ENCODE results near the gene HS6ST2.

The HS6ST2 gene

DNA sequence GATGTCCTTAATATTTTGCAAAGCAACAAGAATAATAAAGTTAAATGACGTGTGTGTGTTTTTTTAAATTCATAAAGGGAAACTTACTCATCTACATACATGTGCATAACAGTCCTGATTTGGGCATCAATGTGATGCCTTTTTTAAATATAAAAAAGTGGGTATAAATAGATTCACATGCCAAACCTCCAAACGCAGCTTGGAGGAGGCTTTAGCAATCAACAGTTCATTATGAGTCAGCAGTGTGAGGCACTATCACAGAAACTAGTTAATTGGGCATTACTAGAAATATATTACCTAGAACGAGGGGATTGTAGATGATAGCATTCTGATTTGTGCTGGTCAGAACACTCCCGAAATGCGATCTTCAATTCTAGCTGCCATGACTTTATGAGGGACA, 115.1 kb downstream of the HS6ST2 start:
- DNase-seq (ENCODE audit: low read depth in 2 of 2), result no peak

DNA sequence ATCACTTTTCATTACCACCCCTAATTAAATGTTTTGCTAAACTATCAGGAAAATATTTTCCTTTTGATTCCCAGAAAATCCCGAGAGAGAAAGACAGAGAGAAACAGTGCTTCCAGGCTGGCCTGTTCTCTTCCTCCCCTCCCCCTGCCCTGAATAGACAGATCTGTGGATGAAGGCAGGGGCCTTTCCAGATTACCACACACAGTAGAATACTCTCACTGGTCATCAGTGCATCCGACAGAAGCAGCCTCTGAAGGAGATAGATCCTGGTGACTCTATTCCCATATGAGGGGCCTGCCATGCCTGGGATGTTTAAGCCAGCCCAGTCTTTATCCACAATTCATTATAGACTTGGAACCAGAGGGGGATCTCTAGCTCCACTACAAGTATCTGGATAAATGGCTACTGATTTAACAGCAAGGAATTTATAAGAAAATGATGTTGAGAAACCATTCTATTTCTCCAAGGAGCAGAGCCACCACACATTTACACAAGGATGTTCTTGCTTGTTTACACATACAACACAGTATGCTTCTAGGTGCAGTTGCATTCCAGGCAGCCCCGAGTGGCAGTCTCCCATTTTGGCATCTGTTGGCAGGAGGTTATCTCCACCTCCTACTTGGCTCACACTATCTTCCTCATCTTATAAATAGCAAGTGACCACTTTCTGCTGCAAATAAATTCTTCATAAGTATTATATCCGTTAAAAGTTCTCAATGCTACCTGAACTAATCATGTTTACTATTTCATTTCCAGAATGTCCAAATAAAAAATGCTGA, 115.8 kb downstream of the HS6ST2 start:
- DNase-seq (ENCODE audit: low read depth in 2 of 2), result no peak

DNA sequence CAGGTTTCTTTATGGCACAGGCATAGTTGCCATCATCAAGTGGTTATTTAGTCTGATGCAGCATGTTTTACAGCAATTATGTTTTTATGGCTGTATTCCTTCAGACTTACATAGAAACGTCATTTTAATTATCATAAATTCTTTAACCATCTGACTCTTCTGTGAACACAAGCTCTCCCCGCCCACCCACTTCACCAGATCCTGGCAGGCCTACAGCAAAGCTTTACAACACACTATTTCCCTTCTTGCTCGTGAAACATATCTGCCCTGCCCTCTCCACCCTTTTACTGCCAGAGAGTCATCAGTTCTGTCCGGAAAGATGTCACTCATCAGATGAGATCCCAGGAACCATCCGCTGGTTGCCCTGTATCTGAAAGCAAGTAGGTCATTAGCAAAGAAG, 120.5 kb downstream of the HS6ST2 start:
- DNase-seq (ENCODE audit: low read depth in 2 of 2), result no peak

DNA sequence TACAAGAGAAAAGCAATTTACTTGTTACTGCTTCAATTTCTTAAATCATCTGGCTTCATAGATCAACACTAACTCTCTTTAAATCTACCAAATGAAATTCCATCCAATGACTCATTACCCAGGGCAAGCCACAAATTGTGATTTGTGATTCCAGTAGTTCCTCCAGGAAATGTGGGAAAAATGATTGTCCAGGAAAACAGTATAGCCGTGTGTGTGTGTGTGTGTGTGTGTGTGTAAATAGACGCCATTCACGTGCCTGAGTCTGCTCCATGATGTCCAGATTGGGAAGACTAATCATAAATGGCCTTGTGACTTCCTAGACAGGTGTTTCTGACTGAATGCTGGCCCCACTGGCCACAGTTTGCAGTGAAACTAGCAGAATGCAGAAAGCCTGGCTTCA, 121.3 kb downstream of the HS6ST2 start:
- no peak for DNase-seq (ENCODE audit: low read depth in 2 of 2)

DNA sequence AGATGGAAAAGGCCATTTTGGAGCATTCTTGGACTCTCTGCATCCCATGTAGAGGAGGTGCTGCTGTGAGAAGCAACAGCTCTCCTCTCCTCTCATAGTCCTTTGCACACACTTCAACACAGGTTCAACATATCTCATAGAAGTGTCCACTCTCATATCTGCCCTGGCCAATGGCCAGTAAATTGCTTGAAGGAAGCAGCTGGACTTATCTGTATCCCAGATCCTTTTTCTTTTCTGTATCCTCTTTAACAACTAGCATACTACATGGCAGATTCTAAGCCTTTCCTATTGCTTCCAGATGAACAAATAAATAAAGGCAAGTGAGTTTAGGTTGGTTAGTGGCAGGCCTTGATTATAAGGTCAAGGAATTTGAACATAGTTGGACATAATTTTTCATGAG, 122.0 kb downstream of the HS6ST2 start:
- no peak for DNase-seq (ENCODE audit: low read depth in 2 of 2)

DNA sequence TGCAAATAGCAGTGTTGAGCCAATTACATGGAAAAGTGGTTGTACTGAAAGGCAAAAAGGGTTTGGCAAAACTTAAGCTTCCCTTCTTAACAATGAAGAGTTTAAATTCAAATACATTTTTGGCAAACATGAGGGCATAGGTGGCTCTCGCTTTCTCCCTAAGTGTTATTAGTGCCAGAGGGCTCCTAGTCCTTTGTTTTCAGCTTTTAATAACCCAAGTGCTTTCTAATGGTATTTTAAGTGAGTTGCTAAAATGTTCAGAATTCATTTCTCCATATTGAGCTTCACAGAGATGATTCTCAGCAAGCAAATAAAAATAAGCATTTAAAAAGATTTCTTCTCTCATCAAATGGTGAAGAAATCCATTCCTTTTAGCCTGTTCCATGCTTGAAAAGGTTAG, 123.7 kb downstream of the HS6ST2 start:
- no peak for DNase-seq (ENCODE audit: low read depth in 2 of 2)

DNA sequence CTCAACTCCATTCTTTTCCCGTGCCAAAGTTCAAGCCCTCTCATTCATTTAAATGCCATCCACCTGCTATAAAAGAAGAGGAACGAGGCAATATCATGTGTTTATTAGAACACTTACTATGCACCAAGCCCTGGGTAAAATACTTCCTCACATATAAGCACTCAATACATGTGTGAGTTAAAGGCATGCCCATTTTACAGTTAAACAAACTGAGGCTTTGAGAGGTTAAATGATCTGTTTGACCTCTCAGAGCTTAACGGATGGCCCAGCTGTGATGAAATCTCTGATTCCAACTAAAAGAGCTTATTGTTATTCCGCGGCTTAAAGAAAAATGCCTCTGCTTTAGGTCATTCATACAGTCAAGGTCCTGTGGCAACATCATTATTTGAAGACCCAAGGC, 124.3 kb downstream of the HS6ST2 start:
- no peak for DNase-seq (ENCODE audit: low read depth in 2 of 2)

DNA sequence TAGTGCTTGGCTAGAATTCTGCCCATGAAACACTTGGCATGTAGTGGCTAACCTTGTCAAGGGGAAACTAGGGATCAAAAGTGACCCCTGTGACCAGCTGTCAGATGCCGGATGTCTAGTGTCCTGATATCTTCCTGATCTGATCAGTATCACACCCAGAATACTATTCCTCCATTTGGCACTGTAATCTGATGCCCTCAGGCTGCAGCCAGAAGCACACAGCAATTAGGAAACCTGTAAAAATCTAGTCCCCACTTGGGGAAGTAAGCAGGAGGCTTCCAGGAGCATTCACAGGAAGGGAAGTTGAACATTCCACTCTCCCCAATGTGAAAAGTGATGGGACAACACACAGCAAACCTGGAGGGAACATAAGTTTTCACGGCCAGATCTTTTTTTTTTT, 125.1 kb downstream of the HS6ST2 start:
- no peak for DNase-seq (ENCODE audit: low read depth in 2 of 2)

DNA sequence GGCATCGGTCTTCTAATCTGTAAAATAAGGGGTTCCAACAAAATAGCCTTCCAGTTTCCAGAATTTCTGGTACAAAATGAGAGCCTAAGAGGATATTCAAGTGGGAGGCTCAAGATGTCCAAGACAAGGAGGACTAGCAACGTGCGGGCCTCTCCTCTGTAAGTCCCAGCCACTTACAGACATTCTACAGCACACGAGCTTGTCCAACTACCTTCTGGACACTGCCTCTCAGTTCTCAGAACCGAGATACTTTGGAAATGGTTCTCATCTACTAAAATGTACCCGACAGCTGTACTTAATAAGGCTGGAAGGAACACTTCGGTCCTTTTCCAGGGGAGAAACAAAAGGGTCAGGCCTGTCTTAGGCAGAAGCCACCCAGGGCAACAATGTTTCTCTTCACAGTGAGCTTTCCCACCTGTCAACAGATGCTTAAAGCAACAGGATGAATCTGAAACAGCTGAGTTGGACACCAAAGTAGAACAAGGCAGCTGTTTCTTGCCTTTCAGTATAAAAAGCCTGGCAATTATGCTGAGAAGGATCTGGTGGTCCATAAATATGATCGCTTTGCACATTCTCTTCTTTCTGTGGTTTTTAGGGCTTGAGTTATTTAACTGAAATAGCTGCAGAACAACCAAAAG, 127.0 kb downstream of the HS6ST2 start:
- no peak for DNase-seq (ENCODE audit: low read depth in 2 of 2)

DNA sequence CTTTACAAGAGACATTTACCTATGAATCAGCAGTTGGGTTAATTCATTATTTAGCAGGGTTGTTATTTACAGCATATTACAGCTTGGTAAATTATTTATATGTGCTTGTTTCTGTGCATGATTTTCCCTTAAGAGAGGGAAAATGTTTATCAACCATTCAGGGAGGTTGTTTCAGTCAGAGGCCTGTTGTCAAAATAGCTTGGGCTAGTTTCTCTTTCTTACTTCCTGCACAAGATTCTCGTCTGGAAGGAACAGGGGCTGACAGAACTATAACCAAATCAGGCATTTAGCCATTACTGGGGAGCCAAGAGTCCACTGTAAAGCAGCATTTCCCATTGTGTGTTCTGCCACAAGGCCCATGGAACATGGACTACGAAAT, 135.8 kb downstream of the HS6ST2 start:
- no peak for DNase-seq (ENCODE audit: low read depth in 2 of 2)

DNA sequence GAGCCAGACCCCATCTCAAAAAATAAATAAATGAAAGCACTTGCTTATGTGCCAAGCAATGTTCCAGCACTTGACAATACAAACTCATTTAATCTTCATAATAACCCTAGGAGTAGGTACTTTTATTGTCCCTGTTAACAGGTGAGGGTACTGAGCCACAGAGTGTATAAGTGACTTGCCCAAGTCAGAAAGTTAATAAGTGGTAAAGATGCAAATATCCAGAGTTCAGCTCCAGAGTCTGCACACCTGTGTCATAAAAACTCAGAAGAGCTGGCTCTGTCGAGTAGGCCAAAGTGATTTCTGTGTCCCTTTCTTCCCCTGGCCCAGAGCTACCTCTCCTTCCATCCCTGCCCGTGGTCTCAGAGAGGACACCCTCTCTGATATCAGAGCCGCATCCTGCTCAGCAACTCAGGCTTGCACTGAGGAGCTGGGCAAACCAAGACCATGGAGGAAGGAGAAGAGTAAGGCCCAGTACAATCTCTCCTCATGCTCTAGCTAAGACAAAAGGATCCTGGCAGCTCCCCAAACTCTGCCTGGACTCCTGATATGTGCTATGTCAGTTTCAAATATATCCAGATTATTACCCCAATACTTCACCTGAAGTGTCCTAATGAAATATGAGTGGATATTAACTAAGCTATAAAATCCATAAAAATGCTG, 136.3 kb downstream of the HS6ST2 start:
- DNase-seq (ENCODE audit: low read depth in 2 of 2), result no peak

DNA sequence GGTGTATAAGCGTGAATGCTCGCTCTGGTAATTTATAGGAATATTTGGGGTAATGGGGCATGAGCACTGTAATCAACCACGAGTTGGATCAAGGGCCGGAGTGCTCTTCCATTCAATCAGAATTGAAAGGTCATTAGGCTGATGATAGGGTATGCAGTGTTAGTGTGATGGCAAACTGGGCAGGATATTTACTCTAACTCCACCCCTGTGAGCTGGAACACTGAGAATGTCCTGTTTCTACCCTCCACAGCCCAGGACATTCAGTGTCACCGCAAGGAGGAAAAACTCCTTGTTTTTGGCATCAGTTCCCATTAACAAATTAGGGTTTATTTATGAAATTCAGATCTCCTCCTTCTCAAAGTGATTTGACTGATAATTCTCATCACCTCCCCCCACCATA, 137.8 kb downstream of the HS6ST2 start:
- no peak for DNase-seq (ENCODE audit: low read depth in 2 of 2)

DNA sequence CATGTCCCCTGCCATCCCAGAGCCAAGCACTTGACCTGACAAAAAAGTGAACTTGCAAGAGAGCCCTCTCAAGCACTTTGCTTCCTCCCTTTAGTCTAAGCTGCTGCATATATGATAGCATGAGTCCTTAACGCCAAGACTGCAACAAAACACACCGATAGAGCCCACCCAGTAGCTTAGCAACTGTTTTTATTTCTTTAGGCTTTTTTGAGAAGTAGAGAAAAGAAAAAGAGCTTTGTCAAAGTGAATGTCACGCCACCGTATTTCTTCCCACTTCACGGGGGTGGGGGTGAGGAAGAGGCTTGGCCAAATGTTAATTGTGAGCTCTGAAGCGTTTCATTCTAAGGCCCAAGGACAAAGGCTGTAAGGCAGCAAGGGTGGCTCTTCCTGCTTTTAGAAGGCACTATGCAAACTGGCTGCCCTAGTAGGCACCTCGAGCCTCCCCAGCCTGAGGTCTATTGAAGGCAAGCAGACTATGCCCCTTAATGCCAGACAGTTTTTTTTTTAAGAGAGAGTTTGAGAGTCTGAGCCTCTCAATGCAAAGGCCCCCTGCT, 138.6 kb downstream of the HS6ST2 start:
- no peak for DNase-seq (ENCODE audit: low read depth in 2 of 2)

DNA sequence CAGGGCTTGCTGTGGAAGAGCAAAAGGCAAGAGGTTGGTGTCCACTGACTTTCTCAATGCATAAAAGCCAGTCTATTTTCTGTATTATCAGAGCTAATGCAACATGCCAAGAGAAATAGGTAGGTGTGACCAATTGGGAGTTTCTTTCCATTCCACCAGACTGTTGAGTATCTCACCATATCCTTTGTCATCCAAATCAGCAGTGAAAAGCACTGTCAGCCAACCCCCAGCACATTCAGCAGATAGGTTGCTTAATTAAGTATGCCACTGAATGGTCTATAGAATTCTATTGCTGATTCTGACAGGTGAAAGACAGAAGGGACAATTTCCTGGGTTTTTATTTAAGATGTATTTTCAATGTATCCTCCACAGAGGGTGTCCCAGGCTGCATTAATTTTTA, 139.8 kb downstream of the HS6ST2 start:
- DNase-seq (ENCODE audit: low read depth in 2 of 2), result no peak

DNA sequence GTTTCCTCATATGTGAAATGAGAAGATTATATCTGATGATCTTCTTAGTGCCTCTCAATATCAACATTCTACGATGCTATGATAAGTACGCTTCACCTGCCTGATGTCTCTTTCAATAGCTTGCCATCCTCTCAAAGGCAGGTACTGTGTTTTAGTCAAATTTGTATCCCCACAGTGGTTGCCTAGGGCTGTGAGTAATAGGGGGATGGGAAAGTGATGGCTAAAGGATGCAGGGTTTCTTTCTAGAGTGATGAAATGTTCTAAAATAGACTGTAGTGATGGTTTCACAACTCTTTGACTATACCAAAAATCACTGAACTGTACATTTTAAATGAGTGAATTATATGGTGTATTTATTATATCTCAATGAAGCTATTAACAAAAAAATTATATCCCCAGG, 142.8 kb downstream of the HS6ST2 start:
- no peak for DNase-seq (ENCODE audit: low read depth in 2 of 2)

DNA sequence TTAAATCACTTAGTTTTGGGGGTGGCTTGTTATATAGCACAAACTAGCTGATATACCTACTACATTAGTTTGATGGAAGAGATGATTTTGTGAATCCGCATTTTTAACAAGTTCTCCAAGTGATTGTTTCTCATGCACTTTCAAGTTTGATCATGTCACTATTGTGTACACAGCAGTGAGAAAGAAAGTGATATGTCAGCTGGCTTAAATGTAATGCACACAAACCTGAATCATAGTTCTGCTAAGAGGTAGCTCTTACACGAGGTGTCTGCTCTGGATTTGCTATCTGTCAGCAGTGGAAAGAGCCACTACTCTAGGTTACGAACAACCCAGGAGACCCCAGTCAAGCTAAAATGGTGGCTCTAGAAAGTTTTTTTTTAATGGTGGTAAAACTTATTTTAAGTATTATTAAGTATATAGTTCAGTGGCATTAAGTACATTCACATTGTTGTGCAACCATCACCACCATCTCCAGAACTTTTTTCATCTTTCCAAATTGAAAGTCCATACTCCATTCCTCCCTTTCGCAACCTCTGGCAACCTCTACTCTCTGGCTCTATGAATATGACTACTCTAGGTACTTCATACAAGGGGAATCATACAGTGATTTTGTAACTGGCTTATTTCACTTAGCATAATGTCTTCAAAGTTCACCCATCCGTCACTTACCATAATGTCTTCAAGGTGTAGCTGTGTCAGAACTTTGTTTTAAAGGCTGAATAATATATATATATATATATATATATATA, 147.3 kb downstream of the HS6ST2 start:
- no peak for DNase-seq (ENCODE audit: low read depth in 2 of 2)

DNA sequence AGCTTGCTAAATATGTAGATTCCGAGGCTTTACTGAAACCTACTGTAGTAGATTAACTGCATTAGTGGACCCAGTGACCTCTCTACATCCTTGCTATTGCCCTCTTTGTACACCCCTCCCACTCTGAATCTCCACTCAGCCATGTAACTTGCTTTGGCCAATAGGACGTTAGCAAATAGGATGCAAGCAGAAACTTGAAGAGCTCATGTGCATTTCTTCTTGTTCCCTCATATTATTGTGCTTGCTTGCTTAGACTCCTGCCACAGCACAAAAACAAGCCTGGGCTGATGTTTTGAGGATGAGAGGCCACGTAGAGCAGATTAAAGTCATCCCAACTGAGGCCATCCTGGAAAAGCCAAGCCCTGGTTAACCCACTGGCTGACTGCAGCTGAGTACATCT, 147.9 kb downstream of the HS6ST2 start:
- DNase-seq (ENCODE audit: low read depth in 2 of 2), result no peak

DNA sequence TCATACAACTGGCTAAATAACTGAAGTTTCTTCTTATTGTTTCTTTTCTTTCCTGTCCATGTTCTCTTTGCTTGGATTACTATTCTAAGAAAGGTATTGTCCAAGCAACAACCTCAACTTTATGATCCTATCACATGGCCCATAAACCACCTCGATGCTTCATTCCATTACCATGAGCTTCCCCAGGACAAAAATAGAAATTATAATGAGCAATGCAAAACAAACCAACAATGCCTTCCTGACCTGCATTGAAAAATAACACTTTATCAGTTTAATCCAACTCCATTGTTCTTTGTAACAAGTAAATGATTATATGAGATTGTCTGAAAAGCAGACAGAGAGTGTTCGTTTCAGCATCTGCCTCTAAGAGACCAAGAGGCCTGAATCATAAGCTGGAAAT, 148.8 kb downstream of the HS6ST2 start:
- no peak for DNase-seq (ENCODE audit: low read depth in 2 of 2)

DNA sequence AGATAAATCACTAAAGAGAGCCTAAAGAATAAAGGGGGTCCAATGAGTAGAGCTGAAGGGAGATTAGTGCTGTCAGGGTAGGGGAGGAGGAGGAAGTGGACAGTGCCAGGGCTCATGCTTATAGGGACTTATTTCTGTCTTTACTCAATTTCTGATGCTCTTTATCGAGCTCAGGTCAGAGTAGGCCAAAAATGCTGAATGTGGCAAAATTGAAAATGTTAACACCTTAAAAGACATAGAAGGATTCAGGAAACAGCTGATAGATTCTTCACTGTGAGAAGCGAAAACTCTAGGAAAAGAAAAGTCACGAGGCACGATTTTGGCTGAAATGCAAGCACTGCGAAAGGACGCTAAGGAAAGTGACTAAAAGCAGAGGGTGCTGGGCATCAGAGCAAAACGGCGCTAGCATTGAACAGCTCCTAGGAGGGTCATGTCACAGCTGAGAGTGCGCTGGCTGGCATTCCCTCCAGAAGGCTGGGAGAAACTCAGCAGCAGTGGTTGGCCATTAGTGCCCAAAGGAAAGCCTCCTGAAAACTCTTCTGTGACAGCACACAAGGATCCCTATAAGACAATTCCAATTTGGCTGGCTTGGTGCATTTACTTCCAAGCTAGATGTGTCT, 150.9 kb downstream of the HS6ST2 start:
- no peak for DNase-seq (ENCODE audit: low read depth in 2 of 2)

DNA sequence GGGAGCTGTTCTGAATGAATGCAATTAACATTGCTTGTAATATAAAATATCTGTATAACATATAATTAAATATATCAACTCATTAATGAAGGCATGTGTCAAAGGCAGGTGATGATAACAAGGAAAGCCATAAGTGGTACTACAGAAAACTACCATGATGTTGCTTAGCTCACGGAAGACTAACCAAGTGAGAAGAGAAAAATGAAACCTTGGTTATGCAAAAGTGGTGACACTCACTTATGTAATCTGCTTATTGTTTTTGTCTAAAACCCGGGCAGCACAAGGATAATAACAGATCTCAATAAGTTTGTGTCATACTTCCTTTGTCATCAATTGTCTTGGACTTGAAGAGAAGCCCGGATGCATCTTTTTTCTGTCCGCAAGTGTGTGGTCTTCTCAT, 156.4 kb downstream of the HS6ST2 start:
- DNase-seq (ENCODE audit: low read depth in 2 of 2), result no peak

DNA sequence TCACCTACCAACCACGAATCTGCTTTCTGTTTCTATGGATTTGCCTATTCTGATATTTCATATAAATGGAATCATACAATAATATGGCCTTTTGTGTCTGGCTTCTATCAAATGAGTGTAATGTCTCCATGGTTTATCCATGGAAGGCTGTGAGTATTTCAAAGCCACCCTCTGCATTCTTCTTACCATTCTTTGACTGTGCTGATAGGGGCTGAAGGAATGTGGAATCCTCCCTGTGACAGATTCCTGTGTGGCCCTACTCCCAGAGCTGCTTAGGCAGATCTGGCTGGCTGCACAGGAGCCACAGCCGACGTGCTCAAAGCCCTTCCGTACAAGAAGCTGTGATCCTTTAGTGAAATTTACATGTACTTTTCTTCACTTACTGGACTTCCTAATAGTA, 163.2 kb downstream of the HS6ST2 start:
- DNase-seq (ENCODE audit: low read depth in 2 of 2), result no peak

DNA sequence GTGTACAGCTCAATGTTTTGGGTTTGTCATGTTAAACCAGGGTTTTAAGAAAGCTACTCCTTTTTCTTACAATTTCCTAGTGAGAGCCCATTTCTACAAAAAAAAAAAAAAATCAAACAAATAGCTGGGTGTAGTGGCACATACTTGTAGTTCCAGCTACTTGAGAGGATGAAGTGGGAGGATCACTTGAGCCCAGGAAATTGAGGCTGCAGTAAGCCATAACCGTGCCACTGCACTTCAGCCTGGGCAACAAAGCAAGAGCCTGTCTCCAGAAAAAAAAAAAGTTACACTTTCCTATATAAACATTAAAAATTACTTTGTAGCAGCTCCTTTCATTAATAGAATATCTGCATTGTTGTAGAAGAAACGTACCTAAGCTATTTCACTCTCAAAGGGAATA, 166.7 kb downstream of the HS6ST2 start:
- no peak for DNase-seq (ENCODE audit: low read depth in 2 of 2)

Data from stimulated activated CD8-positive, alpha-beta memory T cell treated with anti-CD3 and anti-CD28 coated beads, Interleukin-7, amount 100 ng/mL, for 4 hours (primary cell).